ENCODE data around the gene C20orf141. TPM values are rescaled to one million over a fixed set of nuclear protein-coding genes. Genes with fewer than 3 reads are reported as not detected.

Gene C20orf141
- total and polyA plus RNA-seq, 2 of the 4 experiments (the other 2 are of a cell fraction) = 0.36 to 0.91 TPM

DNA sequence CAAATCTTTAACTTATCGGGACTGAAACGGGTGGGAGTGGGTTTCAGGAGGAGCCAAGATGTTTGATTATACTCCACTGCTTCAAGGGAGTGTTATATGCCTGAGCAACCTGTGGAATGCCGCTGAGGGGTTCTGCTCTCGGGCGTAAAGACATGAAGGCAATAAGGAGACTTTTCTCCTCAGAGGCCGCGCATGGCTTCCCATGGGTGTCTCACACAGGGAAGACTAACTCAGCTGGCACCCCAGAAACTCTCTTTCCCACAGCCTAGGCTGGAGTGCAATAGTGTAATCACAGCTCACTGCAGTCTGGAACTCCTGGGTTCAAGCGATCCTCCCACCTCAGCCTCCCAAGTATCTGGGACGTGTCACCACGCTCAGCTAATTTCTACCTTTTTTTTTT, 5.1 kb upstream of the C20orf141 start:
- Histone ChIP-seq H3K56ac (ENCODE audit: extremely low read depth, insufficient read depth, low read length) (no peak overlapping the region), H3K9ac (ENCODE audit: low read depth, low read length) (no peak overlapping the region), H3K36me3 (ENCODE audit: control insufficient read depth, insufficient read depth, low read length) (no peaks in the 10 kb centered on the region), H3K79me1 (ENCODE audit: low read depth in 1 of 2, low read length in 2 of 2) (no peaks in the 10 kb centered on the region), H4K5ac (ENCODE audit: low read depth, low read length) (no peak overlapping the region), H3K14ac (replicated peaks; ENCODE audit: low read depth, low read length) (no peak overlapping the region), H3K9me1 (ENCODE audit: insufficient read depth, low read length) (peaks cover 7% of the 10 kb centered on the region; the same call in 1 of the 2 replicates), H3K23ac (ENCODE audit: low read depth, low read length) (no peak overlapping the region), H2BK120ac (ENCODE audit: low read depth, low read length) (no peak overlapping the region), H4K8ac (ENCODE audit: low read depth in 2 of 2, low read length in 2 of 2) (no peak overlapping the region), H2BK15ac (ENCODE audit: low read depth, low read length) (no peak overlapping the region), H2BK5ac (ENCODE audit: low read depth, low read length, poor library complexity, severe bottlenecking) (no peak overlapping the region), H4K20me1 (ENCODE audit: insufficient read depth, low read length) (no peaks in the 10 kb centered on the region), H3K9me3 (ENCODE audit: control insufficient read depth, insufficient read depth, low read length) (peaks cover 2% of the 10 kb centered on the region; the same call in 1 of the 2 replicates), H3K4me2 (ENCODE audit: low read depth, low read length) (no peak overlapping the region), H3K4me1 (ENCODE audit: control insufficient read depth, insufficient read depth, low read length) (peaks cover 5% of the 10 kb centered on the region; the same call in 1 of the 2 replicates), H3K18ac (ENCODE audit: low read depth, low read length) (no peak overlapping the region), H2AK5ac (ENCODE audit: low read depth, low read length) (no peak overlapping the region), H3K27ac (ENCODE audit: insufficient read depth, low read length) (no peak overlapping the region), H3K4me3 (ENCODE audit: insufficient read depth, low read depth, low read length) (no peak overlapping the region), H2AFZ (replicated peaks; ENCODE audit: low read length, poor library complexity) (no peak overlapping the region), H3K4ac (ENCODE audit: low read depth, low read length) (no peak overlapping the region), H3K27me3 (ENCODE audit: control insufficient read depth, insufficient read depth, low read length) (peaks cover 29% of the 10 kb centered on the region), H2BK20ac (ENCODE audit: low read depth, low read length) (no peak overlapping the region), H2AK9ac (replicated peaks; ENCODE audit: low read depth, low read length, poor library complexity) (no peak overlapping the region), H4K91ac (ENCODE audit: insufficient read depth, low read depth, low read length) (no peak overlapping the region)
- dilution Hi-C loops (cut with HindIII; ENCODE audit: low sequenced_read_pairs, unreplicated experiment) = no loop called here
- BruUV-seq (replicated peaks) = no TSS peak
- POLR2A ChIA-PET (ENCODE audit: unreplicated experiment) = no interaction called here
- ATAC-seq (ENCODE audit: low read depth) (no peak), DNase-seq (no peak)
- CTCF ChIA-PET = no interaction called here
- 93% methylated on average over 3 of the region's 10 CpGs; no CpG with 5 or more reads in 1 of the 2 experiments for WGBS, 2 experiments (ENCODE audit: extremely low coverage in 2 of 2, insufficient read length in 1 of 2)
- intact Hi-C loops (cut with micrococcal nuclease) = no loop called here
- in situ Hi-C loops (cut with MboI; ENCODE audit: low sequenced_read_pairs) = loop anchor here (25.0 kb wide), 1 partner anchor 697 kb away; the partner anchor contains the start of gene STK35
- no peak for TF ChIP-seq POLR2A (IDR thresholded peaks at IDR 0.05; ENCODE audit: low read depth, low read length)
- TF ChIP-seq CEBPB (IDR thresholded peaks at IDR 0.05; ENCODE audit: low read depth, low read length) = no peak
- TF ChIP-seq BHLHE40 (IDR thresholded peaks at IDR 0.05; ENCODE audit: low read depth, low read length) = no peak
- TF ChIP-seq NFE2L2 (IDR thresholded peaks at IDR 0.05; ENCODE audit: low read depth, low read length) = no peak
- TF ChIP-seq RFX5 (IDR thresholded peaks at IDR 0.05; ENCODE audit: low read depth, low read length) = no peak
- no peak for TF ChIP-seq SMC3 (IDR thresholded peaks at IDR 0.05; ENCODE audit: low read depth, low read length)
- no peak for TF ChIP-seq MAZ (IDR thresholded peaks at IDR 0.05; ENCODE audit: borderline replicate concordance, low read depth, low read length)
- no peak for TF ChIP-seq CHD1 (IDR thresholded peaks at IDR 0.05; ENCODE audit: low read depth, low read length)
- no peak for TF ChIP-seq MAFK (IDR thresholded peaks at IDR 0.05; ENCODE audit: low read depth, low read length)
- TF ChIP-seq RAD21 (IDR thresholded peaks at IDR 0.05; ENCODE audit: low read length) = no peak
- TF ChIP-seq, protein P1, sequence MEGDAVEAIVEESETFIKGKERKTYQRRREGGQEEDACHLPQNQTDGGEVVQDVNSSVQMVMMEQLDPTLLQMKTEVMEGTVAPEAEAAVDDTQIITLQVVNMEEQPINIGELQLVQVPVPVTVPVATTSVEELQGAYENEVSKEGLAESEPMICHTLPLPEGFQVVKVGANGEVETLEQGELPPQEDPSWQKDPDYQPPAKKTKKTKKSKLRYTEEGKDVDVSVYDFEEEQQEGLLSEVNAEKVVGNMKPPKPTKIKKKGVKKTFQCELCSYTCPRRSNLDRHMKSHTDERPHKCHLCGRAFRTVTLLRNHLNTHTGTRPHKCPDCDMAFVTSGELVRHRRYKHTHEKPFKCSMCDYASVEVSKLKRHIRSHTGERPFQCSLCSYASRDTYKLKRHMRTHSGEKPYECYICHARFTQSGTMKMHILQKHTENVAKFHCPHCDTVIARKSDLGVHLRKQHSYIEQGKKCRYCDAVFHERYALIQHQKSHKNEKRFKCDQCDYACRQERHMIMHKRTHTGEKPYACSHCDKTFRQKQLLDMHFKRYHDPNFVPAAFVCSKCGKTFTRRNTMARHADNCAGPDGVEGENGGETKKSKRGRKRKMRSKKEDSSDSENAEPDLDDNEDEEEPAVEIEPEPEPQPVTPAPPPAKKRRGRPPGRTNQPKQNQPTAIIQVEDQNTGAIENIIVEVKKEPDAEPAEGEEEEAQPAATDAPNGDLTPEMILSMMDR (conservative IDR thresholded peaks at IDR 0.05; ENCODE audit: low read depth, low read length) = no peak
